ENCODE measurements around the gene TOP1.

- TF ChIP-seq EP300 (IDR thresholded peaks at IDR 0.05) (no peak), POLR2A (IDR thresholded peaks at IDR 0.05) (no peak)
- TF ChIP-seq, protein P1, sequence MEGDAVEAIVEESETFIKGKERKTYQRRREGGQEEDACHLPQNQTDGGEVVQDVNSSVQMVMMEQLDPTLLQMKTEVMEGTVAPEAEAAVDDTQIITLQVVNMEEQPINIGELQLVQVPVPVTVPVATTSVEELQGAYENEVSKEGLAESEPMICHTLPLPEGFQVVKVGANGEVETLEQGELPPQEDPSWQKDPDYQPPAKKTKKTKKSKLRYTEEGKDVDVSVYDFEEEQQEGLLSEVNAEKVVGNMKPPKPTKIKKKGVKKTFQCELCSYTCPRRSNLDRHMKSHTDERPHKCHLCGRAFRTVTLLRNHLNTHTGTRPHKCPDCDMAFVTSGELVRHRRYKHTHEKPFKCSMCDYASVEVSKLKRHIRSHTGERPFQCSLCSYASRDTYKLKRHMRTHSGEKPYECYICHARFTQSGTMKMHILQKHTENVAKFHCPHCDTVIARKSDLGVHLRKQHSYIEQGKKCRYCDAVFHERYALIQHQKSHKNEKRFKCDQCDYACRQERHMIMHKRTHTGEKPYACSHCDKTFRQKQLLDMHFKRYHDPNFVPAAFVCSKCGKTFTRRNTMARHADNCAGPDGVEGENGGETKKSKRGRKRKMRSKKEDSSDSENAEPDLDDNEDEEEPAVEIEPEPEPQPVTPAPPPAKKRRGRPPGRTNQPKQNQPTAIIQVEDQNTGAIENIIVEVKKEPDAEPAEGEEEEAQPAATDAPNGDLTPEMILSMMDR (IDR thresholded peaks at IDR 0.05) = no peak
Observed at GRCh38 chr20:41045671-41046070, 17.0 kb downstream of the TOP1 start.

Data from stomach (tissue), 4 donors.